Hematopoietic multipotent progenitor cell treated with erythropoietin and hydrocortisone succinate and interleukin-3 and kit ligand, for 15 days (in vitro differentiated cells): ENCODE measurements around the gene NPHS1.
"Not testable (repeated sequence)": the region's sequence is repeated elsewhere in the genome, so short reads cannot be mapped to it uniquely, and the experiment has no call there.

Experiments
- DNase-seq: peaks from one replicate; pipeline ENCODE4 v3.0.0-alpha.2; 2015; ENCODE audit warnings: low spot score

Gene NPHS1

GRCh38 chr19:35852029-35852780 lies at the start of gene NPHS1:
Gene NPHS1, minus strand, starts transcription at chr19:35852504. Its CDS starts 667 bp downstream, at chr19:35851837.
- no peak for DNase-seq

- no peak for DNase-seq
Measured at GRCh38 chr19:35901055-35901644, 48.8 kb upstream of the NPHS1 start.

- DNase-seq, result peak; percentile 47
Measured at GRCh38 chr19:35899547-35900214, 47.4 kb upstream of the NPHS1 start.

- no peak for DNase-seq
Measured at GRCh38 chr19:35898499-35898809, 46.1 kb upstream of the NPHS1 start.

- DNase-seq, result no peak
Measured at GRCh38 chr19:35897706-35898451, 45.6 kb upstream of the NPHS1 start.

GRCh38 chr19:35896643-35897040 lies 44.3 kb upstream of the NPHS1 start:
- no peak for DNase-seq

GRCh38 chr19:35895911-35896642 lies 43.8 kb upstream of the NPHS1 start:
- DNase-seq, result no peak

GRCh38 chr19:35894342-35894741 lies 42.0 kb upstream of the NPHS1 start:
- no peak for DNase-seq

GRCh38 chr19:35891819-35892218 lies 39.5 kb upstream of the NPHS1 start:
- not testable (repeated sequence) for DNase-seq

GRCh38 chr19:35890113-35890650 lies 37.9 kb upstream of the NPHS1 start:
- no peak for DNase-seq

- no peak for DNase-seq
Measured at GRCh38 chr19:35889370-35890112, 37.2 kb upstream of the NPHS1 start.

GRCh38 chr19:35888398-35888797 lies 36.1 kb upstream of the NPHS1 start:
- DNase-seq, result no peak

GRCh38 chr19:35887197-35887596 lies 34.9 kb upstream of the NPHS1 start:
- DNase-seq, result no peak

GRCh38 chr19:35885904-35886303 lies 33.6 kb upstream of the NPHS1 start:
- no peak for DNase-seq

- no peak for DNase-seq
Measured at GRCh38 chr19:35885225-35885738, 33.0 kb upstream of the NPHS1 start.

- DNase-seq, result no peak
Measured at GRCh38 chr19:35883882-35884281, 31.6 kb upstream of the NPHS1 start.

GRCh38 chr19:35882114-35882832 lies 30.0 kb upstream of the NPHS1 start:
- peak; percentile 29 for DNase-seq

GRCh38 chr19:35879770-35880317 lies 27.5 kb upstream of the NPHS1 start:
- peak; percentile 66 for DNase-seq

GRCh38 chr19:35879068-35879467 lies 26.8 kb upstream of the NPHS1 start:
- no peak for DNase-seq
